Esophagus squamous epithelium (tissue), 5 donors: ENCODE measurements around the gene GULP1. TPM values are rescaled to one million over a fixed set of nuclear protein-coding genes. Genes with fewer than 3 reads are reported as not detected.

ENCODE experiments used
- DNase-seq: peaks from one replicate; lab custom pipeline; 2025; lab: John Stamatoyannopoulos, UW
- H3K27ac ChIP-seq, 4 donors: fragments of 200-600 bp; sonication (generic); one replicate each; pipeline ENCODE4 v1.5.1; 2016 to 2019; ENCODE audit warnings: mild to moderate bottlenecking in 1 of 4
- H3K27me3 ChIP-seq, 4 donors: fragments of 200-600 bp; sonication (generic); 1 replicate in 3 of 4; 2 replicates in 1 of 4; pipeline versions ENCODE4 v1.5.1 to v1.6.0; 2017 to 2021; ENCODE audit warnings: antibody characterized with exemption in 1 of 4
- H3K36me3 ChIP-seq, 3 donors: fragments of 200-600 bp; sonication (generic); one replicate each; pipeline ENCODE4 v1.5.1; 2016 to 2019
- H3K4me1 ChIP-seq, 3 donors: fragments of 200-600 bp; sonication (generic); one replicate each; pipeline ENCODE4 v1.5.1; 2017 to 2019
- H3K4me3 ChIP-seq, 4 donors: fragments of 200-600 bp; sonication (generic); 1 replicate in 3 of 4; 2 replicates in 1 of 4; pipeline ENCODE4 v1.5.1; 2016 to 2019; ENCODE audit warnings: mild to moderate bottlenecking in 2 of 4, moderate library complexity in 1 of 4
- H3K9me3 ChIP-seq, 3 donors: fragments of 200-600 bp; sonication (generic); one replicate each; pipeline ENCODE4 v1.5.1; 2016 to 2019
- CTCF ChIP-seq, 6 experiments: fragments of 450-650 bp in 4 of 6; fragments of 200-600 bp in 2 of 6; sonication (generic) in 2 of 6; IDR thresholded peaks; one replicate each; pipeline ENCODE4 v1.5.1; 2016 to 2019; ENCODE audit warnings: antibody characterized with exemption in 6 of 6, mild to moderate bottlenecking in 4 of 6, moderate library complexity in 4 of 6
- POLR2A ChIP-seq, 4 donors: fragments of 450-650 bp; IDR thresholded peaks; one replicate each; pipeline ENCODE4 v1.6.1; 2017; ENCODE audit warnings: antibody characterized with exemption in 4 of 4, mild to moderate bottlenecking in 4 of 4, moderate library complexity in 3 of 4
- WGBS, 2 donors: methylation state at CpG; one replicate each; pipeline ENCODE4 v1.1.5; 2018; 5-methylcytosine and 5-hydroxymethylcytosine counted together
- intact Hi-C: fragments of 100-400 bp; cut with DNase I; formaldehyde crosslinking; loops from one replicate; pipeline ENCODE4 v1.15.0; 2022
- total RNA-seq, 4 donors: library from RNA; depleted of rRNA; stranded (reverse); fragments of >200 nt; gene quantifications; one replicate each; pipeline ENCODE4 v1.1.0, GENCODE V29; 2016
- donor health status: DM: yes; HTN: yes; CAD: no.

The GULP1 gene
- total RNA-seq, 4 donors from 2014 or later = 10.4 to 39.3 (median 24.2) TPM

DNA sequence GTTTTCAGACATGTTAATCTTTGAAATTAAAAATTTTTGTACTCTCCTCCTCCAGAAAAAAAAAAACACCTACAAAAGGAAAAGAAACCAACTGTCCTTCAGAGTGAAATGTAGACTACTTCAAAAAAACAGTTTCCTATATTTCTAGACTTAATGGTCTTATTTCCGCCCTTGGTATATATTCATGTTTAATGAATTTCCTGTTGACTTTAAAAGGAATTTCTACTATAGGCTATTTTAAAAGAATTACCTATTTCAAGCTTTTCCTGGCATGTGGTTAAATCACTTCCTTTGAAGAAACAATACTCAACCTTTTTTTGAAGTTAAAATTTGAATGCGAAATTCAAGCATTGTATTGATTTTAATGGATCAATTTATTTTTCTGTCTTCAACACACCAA is 29.2 kb downstream of the GULP1 start:
- H3K9me3 ChIP-seq = no peaks in the 10 kb centered on the region
- no peak for TF ChIP-seq CTCF (IDR thresholded peaks at IDR 0.05)
- TF ChIP-seq POLR2A (IDR thresholded peaks at IDR 0.05) = no peak
- 72 to 86% methylated on average over 2 of the region's 2 CpGs for WGBS, 2 donors
- no peak overlapping the region for H3K27ac ChIP-seq
- DNase-seq = no peak
- intact Hi-C loops = no loop called here
- H3K36me3 ChIP-seq = no peaks in the 10 kb centered on the region
- H3K4me1 ChIP-seq = no peaks in the 10 kb centered on the region
- H3K27me3 ChIP-seq = no peaks in the 10 kb centered on the region
- no peak overlapping the region for H3K4me3 ChIP-seq

- 54 to 78% methylated on average over 6 of the region's 6 CpGs for WGBS, 2 donors
- no peaks in the 10 kb centered on the region for H3K36me3 ChIP-seq
- H3K27me3 ChIP-seq = no peaks in the 10 kb centered on the region
- peaks cover 0 to 3% (median 0%) of the 10 kb centered on the region in 3 donors for H3K4me1 ChIP-seq
- H3K4me3 ChIP-seq = no peak overlapping the region
- TF ChIP-seq POLR2A (IDR thresholded peaks at IDR 0.05) (no peak), CTCF (IDR thresholded peaks at IDR 0.05) (no peak)
- no peak overlapping the region for H3K27ac ChIP-seq
- intact Hi-C loops = no loop called here
- DNase-seq = no peak
- H3K9me3 ChIP-seq = no peaks in the 10 kb centered on the region
These were observed 31.2 kb downstream of the GULP1 start for GRCh38 chr2:188322569-188323551.

- Histone ChIP-seq H3K27me3 (no peaks in the 10 kb centered on the region), H3K36me3 (no peaks in the 10 kb centered on the region), H3K9me3 (no peaks in the 10 kb centered on the region), H3K27ac (no peak overlapping the region), H3K4me1 (peaks cover 0 to 3% (median 0%) of the 10 kb centered on the region in 3 donors), H3K4me3 (no peak overlapping the region)
- no peak for DNase-seq
- intact Hi-C loops = no loop called here
- TF ChIP-seq POLR2A (IDR thresholded peaks at IDR 0.05) (no peak), CTCF (IDR thresholded peaks at IDR 0.05) (no peak)
These were observed 32.4 kb downstream of the GULP1 start for GRCh38 chr2:188324067-188324466.

DNA sequence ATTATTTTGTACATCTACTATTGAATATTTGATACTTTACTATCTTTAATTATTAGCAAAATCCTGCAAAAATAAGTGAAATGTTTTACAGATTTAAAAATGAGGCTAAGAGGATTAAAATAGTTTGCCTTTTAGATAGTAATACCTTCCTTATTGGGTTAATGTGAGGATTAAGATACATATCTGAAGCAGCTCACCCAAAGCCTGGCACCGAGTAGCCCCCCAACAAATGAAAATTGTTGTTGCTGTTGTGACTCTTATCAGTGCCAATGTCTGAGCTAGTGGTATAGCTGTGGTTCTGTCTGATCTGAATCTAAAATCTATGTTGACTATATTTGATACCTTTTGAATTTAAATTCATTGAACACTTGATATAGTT is 34.6 kb downstream of the GULP1 start:
- intact Hi-C loops = no loop called here
- Histone ChIP-seq H3K27me3 (no peaks in the 10 kb centered on the region), H3K36me3 (no peaks in the 10 kb centered on the region), H3K9me3 (no peaks in the 10 kb centered on the region), H3K27ac (no peak overlapping the region), H3K4me1 (peaks cover 0 to 3% (median 0%) of the 10 kb centered on the region in 3 donors), H3K4me3 (no peak overlapping the region)
- no peak for TF ChIP-seq CTCF (IDR thresholded peaks at IDR 0.05)
- no peak for TF ChIP-seq POLR2A (IDR thresholded peaks at IDR 0.05)
- no peak for DNase-seq
- 53 to 58% methylated on average over 1 of the region's 1 CpG for WGBS, 2 donors

DNA sequence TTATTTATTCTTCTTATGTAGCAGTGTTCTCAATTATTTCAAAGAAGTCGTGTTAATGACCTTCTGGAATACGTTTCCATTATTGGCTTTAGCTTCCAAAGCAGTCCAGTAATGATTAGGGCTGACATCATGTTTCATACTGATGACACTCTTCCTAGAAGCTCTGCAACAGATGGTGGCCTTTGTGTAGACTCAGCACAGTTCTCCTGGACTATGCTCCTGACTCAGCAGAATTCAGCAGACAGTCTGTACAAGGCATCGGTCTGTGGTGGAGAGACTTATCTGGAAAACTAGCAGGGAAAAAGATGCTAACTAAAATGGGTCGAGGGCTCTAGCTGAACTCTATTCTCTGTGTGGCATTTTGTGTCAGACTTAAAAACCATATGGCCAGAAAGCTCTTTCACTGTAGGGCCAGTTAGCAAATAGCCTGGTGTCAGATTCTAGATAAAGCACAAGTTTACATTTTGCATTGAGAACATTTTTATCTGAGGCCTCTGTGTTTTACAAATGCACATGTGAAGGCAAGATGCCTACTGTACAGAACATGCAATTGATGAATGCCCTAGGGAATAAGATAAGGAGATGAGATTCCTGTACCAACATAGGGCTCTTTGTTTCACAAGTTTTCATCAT is 35.1 kb downstream of the GULP1 start:
- WGBS, 2 donors = 69 to 77% methylated on average over 4 of the region's 4 CpGs
- Histone ChIP-seq H3K27me3 (no peaks in the 10 kb centered on the region), H3K27ac (no peak overlapping the region), H3K9me3 (no peaks in the 10 kb centered on the region), H3K36me3 (no peaks in the 10 kb centered on the region), H3K4me1 (peaks cover 0 to 3% (median 0%) of the 10 kb centered on the region in 3 donors), H3K4me3 (no peak overlapping the region)
- TF ChIP-seq POLR2A (IDR thresholded peaks at IDR 0.05) (no peak), CTCF (IDR thresholded peaks at IDR 0.05) (no peak)
- no peak for DNase-seq
- intact Hi-C loops = no loop called here
